Measurements from ENCODE around the gene H2BK1.

The H2BK1 gene

DNA sequence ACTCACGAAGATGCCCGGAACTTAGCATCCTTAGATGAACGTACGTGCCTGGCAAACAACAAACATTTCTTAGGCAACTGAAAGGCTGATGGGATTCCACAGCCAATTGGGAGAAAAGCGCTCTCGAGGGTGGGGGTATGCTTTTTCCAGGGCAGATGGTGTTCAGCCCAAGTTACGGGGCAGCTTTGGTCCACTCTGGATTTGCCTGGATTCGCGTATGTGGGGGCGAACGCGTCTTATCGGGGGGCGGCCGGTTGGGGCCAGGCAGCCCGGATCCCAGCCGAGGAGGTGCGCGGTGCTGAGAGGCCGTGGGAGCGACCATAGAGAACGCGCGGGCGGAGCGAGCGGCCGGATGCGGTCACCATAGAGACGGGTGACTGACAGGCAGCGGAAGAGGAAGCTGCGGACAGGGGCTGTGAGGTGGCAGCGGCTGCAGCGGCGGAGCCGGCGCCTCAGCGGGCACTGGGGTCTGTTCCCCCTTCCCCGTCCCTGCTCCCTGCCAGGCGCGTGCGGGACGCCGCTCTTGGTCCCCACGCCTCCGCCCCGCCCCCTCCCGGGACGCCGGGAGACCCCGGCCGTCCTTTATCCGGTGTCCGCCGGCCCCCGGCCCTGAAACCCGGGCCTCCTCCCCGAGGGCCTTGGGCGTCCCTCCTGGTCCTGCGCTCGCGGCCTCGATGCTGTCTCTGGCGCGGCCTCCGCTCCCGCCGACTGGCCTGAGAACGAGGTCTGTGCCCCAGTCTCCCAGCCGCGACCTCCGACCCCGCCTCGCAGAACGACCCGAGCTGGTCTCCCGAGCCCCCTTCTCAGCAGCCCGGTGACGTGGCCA lies 22.0 kb upstream of the H2BK1 start, which contains the start of gene CHPF2:
Gene CHPF2, plus strand, starts transcription at position 393 of the 826 bp plus-strand sequence. CDS start 1,529 bp downstream, outside the sequence.
- peak within 1 kb of the TSS; percentile 92 for H3K4me3 ChIP-seq (ENCODE audit: low read depth, low read length)
- peak; percentile 87 for TF ChIP-seq POLR2A (IDR thresholded peaks at IDR 0.05; ENCODE audit: extremely low read depth, insufficient read length)
- TF ChIP-seq, protein P1, sequence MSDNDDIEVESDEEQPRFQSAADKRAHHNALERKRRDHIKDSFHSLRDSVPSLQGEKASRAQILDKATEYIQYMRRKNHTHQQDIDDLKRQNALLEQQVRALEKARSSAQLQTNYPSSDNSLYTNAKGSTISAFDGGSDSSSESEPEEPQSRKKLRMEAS (IDR thresholded peaks at IDR 0.05; ENCODE audit: low read depth, low read length), result peak; percentile 80
- TF ChIP-seq, protein P2, sequence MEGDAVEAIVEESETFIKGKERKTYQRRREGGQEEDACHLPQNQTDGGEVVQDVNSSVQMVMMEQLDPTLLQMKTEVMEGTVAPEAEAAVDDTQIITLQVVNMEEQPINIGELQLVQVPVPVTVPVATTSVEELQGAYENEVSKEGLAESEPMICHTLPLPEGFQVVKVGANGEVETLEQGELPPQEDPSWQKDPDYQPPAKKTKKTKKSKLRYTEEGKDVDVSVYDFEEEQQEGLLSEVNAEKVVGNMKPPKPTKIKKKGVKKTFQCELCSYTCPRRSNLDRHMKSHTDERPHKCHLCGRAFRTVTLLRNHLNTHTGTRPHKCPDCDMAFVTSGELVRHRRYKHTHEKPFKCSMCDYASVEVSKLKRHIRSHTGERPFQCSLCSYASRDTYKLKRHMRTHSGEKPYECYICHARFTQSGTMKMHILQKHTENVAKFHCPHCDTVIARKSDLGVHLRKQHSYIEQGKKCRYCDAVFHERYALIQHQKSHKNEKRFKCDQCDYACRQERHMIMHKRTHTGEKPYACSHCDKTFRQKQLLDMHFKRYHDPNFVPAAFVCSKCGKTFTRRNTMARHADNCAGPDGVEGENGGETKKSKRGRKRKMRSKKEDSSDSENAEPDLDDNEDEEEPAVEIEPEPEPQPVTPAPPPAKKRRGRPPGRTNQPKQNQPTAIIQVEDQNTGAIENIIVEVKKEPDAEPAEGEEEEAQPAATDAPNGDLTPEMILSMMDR (IDR thresholded peaks at IDR 0.05; ENCODE audit: low read depth, low read length), result no peak
- TF ChIP-seq MYC (IDR thresholded peaks at IDR 0.05; ENCODE audit: low read depth, low read length), result peak; percentile 53; the same call in 1 of the 2 replicates
- DNase-seq (ENCODE audit: low read depth), result peak; percentile 97

DNA sequence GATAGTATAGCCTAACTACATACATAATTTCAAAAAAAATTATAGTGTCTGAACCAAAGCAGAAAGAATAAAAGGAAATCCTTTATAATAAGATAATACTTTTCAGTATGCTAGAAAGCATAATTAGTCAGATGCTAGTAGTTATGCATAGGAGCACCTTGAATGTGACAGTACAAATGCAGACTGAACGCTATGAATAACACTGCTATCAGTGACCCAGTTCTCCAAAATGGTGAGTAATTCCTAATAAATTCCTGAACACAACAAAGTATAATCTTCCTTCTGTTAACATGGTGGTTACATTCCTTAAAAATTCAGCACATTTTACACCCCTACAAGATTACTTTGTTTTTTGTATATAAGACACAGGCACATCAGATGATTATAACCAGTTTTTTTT lies 20.8 kb upstream of the H2BK1 start:
- TF ChIP-seq, protein P2 (IDR thresholded peaks at IDR 0.05; ENCODE audit: low read depth, low read length), result no peak
- TF ChIP-seq POLR2A (IDR thresholded peaks at IDR 0.05; ENCODE audit: extremely low read depth, insufficient read length), result no peak
- TF ChIP-seq, protein P1 (IDR thresholded peaks at IDR 0.05; ENCODE audit: low read depth, low read length), result no peak
- TF ChIP-seq MYC (IDR thresholded peaks at IDR 0.05; ENCODE audit: low read depth, low read length), result no peak
- DNase-seq (ENCODE audit: low read depth), result no peak
- no peak overlapping the region for H3K4me3 ChIP-seq (ENCODE audit: low read depth, low read length)

DNA sequence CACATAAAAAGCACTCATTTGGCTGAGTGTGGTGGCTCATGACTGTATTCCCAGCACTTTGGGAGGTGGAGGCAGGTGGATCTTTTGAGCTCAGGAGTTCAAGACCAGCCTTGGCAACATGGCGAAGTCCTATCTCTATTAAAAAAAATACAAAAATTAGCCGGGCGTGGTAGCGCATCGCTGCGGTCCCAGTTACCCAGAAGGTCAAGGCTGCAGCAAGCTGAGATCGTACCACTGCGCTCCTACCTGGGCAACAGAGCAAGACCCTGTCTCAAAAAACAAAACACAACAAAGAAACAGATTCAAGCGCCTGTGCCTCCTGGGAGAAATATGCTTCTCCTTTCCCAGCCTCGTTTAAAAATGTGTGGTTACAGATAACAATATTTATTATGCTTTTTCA lies 19.0 kb upstream of the H2BK1 start:
- no peak for DNase-seq (ENCODE audit: low read depth)
- no peak for TF ChIP-seq MYC (IDR thresholded peaks at IDR 0.05; ENCODE audit: low read depth, low read length)
- TF ChIP-seq, protein P2 (IDR thresholded peaks at IDR 0.05; ENCODE audit: low read depth, low read length), result no peak
- no peak for TF ChIP-seq POLR2A (IDR thresholded peaks at IDR 0.05; ENCODE audit: extremely low read depth, insufficient read length)
- TF ChIP-seq, protein P1 (IDR thresholded peaks at IDR 0.05; ENCODE audit: low read depth, low read length), result no peak

DNA sequence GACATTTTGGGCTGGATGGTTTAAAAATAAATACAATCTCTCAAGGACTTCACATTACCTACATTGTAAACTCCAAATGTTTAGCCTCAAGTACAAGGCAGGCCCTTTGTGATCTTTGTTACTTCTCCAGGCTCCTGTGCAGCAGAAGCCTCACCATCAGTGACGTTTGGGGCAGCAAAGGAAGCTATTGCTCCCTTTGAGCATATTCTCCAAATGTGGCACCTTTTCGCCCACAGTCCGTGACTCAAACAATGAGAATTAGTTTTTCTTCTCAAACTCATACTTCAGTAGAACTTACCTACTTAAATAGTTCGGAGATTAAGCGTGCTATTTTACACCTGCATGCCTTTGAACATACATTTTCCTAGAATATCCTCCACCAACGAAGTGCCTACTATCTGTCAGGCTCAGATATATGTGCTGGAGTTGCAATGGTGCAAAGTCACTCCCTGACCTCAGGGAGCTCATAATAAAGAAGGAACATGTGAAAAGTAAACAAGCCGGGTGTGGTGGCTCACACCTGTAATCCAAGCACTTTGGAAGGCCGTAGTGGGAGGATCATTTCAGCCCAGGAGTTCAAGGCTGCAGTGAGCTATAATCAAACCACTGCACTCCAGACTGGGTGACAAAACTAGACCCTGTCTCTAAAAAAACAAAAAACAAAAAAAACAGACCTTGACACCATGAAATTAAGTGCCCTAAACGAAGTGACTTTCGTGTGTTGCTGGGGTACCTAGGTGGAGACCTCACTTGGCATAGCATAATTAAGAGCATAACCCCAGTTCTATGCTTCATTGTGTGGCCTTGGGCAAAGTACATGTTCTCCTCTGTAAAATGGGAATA lies 18.0 kb upstream of the H2BK1 start:
- peak overlapping the region; percentile 89 for H3K4me3 ChIP-seq (ENCODE audit: low read depth, low read length)
- TF ChIP-seq POLR2A (IDR thresholded peaks at IDR 0.05; ENCODE audit: extremely low read depth, insufficient read length), result no peak
- TF ChIP-seq, protein P2 (IDR thresholded peaks at IDR 0.05; ENCODE audit: low read depth, low read length), result no peak
- TF ChIP-seq MYC (IDR thresholded peaks at IDR 0.05; ENCODE audit: low read depth, low read length), result no peak
- TF ChIP-seq, protein P1 (IDR thresholded peaks at IDR 0.05; ENCODE audit: low read depth, low read length), result no peak
- no peak for DNase-seq (ENCODE audit: low read depth)

More for the DNA sequence above, 19.0 kb upstream of the H2BK1 start:
- H3K4me3 ChIP-seq (ENCODE audit: low read depth, low read length), result no peak overlapping the region

DNA sequence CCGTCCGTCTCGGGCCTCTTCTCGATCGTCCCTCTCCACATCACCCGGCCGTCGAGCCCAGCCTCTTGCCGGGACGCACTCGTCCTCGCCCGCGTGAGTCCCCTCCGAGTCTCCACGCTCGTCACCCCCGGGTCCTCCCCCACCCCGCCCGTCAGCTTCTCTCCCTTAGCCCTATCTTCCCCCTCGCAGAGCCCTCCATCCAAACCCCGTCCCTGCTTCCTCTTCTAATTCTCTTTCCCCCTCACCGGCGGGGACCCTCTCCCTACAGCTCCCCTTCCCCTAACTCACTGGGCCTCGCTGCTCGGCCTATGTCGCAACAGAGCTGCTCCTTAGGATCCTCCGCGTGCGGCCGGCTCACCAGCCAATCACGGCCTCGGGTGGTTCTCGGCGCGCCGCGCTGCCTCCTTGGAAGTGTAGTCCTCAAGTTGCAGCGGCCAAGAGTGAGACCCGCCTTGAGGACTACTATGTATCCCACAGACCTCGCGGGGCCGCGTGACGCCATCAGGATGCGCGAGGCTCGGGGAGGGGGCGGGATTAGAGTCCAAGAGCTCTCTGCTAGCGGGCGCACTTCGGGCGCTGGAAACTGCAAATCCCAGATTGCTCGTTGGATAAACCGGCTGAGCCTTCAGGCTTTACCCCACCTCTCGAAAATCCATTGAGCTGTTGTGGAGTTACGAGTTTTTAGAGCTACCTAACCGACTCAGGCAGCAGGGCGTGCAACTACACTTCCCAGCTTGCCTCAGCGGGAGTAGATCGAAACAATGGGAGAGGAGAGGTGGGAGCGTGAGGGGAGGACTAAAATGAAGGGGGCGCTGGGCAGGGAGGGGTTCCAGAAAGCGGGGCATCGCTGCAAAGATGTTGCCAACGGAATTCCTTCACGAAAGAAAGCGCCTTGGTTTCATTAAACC lies 16.8 kb upstream of the H2BK1 start, which contains the start of gene ABCF2:
Gene ABCF2, minus strand, starts transcription at position 331 of the 908 bp plus-strand sequence. CDS start 747 bp downstream, outside the sequence.
- DNase-seq (ENCODE audit: low read depth), result peak; percentile 100
- peak within 1 kb of the TSS; percentile 93 for H3K4me3 ChIP-seq (ENCODE audit: low read depth, low read length)
- TF ChIP-seq MYC (IDR thresholded peaks at IDR 0.05; ENCODE audit: low read depth, low read length) (peak; percentile 95), POLR2A (IDR thresholded peaks at IDR 0.05; ENCODE audit: extremely low read depth, insufficient read length) (peak; percentile 74)
- TF ChIP-seq, protein P2 (IDR thresholded peaks at IDR 0.05; ENCODE audit: low read depth, low read length), result no peak
- TF ChIP-seq, protein P1 (IDR thresholded peaks at IDR 0.05; ENCODE audit: low read depth, low read length), result peak; percentile 83
